Hepatic stellate cell (primary cell): ENCODE data around the gene SDCBP2.

ENCODE experiments used
- DNase-seq: peaks from one replicate; pipeline ENCODE4 v3.0.0; 2011; ENCODE audit warnings: low spot score

SDCBP2 gene

DNA sequence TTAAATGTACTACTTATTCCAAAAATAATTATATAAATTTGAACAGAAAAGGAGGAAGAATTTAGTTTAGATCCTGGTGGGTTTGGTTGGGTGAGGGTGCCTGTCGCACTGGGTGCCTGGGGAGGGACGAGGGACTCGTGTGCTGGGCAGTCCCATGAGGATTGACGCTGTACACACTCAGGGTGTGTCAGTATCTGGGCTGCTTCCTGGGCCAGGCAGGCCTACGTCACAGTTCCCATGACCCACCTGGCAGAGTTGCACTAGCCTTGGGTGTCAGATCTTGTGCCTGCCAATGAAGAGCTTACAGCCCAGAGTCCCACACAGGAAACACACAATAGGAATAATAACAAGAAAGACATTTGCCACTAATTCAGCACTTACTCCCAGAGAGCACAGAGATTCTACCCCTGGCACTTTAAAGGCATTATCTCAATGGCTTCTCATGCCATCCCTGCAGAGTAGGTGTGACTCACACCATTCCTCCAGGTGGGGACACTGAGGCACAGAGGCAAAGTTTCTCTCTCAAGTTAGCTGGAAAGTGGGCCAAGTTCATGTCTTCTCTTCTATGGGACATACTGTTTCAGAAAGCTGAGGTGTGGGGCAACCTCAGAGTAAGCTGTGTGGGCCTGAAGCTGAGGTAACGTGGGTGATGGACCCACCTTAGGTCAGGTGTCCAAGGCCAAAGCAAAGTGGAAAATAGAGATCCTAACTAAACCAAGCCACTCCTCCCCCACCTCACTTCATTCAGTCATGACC is 1.3 kb upstream of the SDCBP2 start:
- peak; percentile 1 for DNase-seq

DNA sequence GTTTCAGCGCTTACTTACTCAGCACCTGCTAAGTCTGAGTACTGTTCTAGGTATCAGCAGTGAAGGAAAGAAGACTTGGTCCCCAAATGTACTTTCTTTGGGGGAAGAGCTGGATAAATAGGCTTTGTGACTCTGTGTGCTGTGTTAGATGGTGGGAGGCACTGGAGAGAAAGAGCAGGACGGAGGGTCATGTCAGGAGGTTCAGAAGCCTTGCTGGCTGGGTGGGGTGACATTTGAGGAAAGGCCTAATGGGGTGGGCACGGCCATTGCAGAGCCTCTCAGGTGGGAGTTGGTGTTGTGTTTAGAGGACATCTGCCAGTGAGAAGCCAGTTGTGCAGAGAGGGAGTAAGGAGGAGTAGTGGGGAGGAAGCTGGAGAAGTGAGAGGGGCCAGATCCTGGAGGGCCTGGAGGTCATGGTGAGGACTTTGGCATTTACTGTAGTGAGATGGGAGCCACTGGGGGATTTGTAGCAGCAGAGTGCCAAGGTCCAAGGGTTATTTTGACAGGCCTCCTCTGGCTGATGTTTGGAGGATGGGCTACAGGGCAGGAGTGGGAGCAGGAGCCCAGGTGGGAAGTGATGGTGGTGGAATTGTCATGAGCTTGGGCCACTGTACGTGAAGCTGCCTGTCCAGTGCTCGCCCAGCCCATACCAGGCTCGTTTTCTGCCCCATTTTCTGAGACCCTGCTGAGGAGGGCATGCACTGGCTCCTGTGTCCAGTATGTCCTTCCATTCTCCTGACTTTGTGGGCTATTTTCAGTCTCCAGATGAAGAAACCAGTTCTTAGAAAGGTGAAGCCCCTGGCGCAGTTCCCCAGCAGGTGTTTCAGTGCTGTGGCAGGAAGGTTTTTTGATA is 886 bp downstream of the SDCBP2 start:
- no peak for DNase-seq

DNA sequence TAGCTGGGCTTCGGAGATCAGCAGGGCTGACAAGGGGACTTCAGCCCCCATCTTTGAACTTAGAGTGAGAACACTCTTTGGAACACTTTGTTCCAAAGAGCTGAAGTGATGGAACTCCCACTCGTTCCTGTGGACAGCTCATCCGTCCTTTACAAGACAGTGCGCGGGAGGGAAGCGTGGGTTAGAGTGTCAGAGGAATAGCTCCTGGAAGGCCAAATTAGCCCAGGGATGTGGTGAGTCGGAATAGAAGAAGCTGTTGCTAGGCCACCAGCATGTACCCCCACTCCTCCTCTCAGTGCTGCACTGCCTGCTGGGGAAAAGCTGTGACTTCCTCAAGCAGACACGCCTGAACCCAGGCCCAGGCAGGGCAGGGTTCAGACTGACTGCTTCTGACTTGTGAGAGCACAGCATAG is 1.7 kb downstream of the SDCBP2 start:
- peak; percentile 43 for DNase-seq

DNA sequence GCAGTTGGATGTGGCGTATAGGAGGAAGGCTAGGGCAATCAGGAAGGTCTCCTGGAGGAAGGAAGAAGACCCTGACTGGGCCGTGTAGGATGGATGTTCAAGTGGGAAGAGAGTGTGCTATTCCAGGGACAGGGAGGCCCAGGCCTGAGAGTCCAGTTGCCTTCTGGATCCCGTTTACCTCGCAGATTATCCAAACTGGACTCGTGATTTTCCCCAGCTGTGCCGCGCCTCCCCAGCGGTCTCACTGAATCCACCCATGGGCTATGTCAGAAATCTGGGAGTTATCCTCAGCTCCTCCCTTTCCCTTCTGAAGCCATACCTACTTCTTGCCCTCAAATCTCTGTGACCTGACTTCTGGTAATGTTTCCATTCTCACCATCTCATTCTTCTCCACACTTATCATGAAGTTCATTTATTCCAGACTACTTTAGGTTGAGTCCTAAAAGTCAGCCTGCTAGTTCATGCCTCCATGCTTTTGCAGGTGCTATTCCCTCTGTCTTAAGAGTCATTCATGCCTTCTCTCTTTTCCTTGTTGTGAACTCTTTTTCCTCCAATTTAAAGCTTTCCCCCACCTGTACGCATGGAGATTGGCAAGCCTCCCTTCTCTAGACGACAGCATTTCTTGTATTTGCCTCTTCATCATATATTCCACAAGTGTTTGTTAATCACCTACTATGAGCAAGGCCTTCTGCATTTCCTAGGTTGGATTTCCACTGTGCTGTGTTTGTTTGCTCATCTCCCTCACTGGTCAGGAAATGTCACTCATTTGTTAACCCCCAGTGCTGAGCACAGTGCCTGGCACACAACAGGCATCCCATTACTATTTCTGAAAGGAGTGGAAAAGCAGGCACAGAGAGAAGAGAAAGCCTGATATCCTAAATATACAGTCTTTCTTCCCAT is 2.7 kb downstream of the SDCBP2 start:
- DNase-seq: peak; percentile 52

DNA sequence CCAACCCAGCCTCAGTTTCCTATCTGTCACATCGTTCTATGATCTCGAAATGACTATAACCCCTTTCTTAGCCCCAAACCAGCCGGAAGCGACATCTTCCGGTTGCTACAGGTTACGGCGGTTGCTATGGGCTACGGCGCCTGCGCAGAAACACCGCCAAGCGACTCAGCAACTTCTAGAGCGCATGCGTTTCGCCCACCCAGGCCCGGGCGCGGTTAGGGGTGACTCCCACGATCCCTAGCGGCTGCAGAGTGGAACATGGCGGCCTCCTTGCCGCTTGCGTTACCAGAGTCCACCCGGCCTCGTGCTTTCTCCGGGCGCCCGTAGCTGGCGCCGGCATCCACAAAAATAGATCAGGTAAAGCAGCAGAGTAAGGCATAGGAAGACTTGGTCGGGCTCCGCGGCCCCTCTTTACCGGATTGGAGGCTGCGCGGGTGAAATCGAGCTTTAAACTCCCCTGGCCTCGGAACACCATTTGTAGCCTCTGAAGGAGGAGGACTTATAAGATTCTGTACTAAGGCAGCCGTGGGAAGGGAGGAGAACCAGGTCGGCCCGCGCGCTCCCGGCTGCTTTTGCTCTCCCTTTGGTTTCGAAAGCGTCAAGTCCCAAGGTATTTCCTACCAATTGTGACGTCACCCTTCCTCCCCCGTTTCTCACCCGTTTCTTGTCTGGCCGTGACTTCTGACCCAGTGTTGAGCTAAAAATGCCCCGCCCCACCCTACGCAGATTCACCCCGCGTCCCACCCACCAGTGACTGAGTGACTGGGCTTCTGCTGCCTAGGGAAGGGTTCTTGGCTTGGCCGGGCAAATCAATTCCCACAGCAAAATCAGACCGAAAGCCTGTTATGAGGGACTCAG is 3.5 kb downstream of the SDCBP2 start:
- DNase-seq: peak; percentile 100

DNA sequence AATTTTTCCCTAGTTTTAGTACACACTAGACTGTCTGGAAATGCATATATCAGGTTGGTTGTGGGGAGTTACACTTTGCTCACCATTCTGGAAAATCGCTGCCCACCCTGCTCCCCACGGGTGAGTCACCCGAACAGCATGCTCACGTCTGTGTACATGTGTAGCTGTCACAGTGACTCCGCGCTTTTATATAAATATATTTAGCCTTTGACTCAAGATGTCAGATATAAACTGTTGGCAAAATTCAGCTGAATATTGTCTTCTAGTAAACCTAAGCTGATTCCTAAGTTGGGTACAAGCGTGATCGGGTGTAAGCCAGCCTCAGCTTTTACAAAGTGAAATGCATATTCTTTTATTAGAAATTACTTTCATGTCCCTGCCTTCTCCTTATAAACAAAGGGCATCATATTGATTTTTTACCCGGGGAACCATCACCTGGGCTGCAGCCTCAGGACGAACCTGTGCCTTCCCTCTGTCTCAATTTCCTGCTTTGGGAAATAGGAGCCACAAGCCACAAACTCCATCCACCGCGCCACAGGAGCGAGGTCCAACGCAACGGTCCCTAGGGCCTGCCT is 4.3 kb downstream of the SDCBP2 start:
- peak; percentile 81 for DNase-seq

DNA sequence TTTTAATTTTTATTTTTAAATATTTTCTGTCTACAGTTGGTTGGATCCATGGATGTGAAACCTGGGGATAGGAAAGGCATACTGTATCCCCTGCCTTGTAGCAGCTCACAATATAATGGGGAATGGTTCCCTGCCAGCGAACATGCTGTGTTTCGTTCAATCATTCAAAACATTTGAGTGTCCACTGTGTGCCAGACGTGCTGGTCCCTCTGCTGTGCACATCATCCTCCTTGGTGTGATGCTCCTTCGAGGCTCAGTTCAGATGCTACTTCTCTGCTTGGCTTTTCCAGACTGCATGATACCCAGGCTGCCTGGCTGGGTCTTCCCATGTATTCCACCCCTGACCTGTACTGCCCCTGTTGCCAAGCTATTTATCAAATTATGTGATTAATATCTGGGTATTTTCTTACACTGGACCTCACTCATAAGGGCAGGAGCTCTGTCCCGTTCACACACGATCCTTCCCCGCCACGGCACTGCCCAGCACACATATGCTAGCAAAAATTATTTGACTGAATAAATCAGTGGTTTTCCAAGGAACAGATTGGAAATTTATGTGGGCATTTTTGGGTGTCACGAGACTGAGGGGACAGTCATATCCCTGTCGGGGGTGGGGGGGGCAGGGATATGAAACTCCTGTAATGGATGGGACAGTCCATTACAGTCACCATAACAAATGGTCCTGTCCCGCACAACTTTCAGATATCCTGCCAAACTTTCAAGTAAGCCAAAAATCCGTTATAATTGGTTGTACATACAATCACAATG is 4.9 kb downstream of the SDCBP2 start:
- no peak for DNase-seq

DNA sequence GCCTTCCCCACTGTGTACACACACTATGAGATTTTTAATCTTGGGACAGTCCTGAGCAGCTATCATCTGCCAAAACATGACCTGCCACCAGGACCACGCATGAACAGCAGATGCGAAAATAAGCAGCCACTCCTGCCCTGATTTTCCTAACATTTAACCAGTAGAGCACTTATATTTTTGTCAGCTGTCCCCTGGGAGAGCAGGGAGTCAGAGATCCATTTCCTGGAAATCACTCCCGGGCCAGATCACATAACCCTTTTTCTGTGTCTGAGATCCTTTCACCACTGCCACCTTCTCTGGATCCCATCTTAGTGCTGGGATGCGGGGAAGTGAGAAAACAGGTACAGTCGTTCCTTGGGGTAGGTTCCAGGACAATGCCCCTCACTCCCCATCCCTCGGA is 5.7 kb downstream of the SDCBP2 start:
- peak; percentile 50 for DNase-seq

DNA sequence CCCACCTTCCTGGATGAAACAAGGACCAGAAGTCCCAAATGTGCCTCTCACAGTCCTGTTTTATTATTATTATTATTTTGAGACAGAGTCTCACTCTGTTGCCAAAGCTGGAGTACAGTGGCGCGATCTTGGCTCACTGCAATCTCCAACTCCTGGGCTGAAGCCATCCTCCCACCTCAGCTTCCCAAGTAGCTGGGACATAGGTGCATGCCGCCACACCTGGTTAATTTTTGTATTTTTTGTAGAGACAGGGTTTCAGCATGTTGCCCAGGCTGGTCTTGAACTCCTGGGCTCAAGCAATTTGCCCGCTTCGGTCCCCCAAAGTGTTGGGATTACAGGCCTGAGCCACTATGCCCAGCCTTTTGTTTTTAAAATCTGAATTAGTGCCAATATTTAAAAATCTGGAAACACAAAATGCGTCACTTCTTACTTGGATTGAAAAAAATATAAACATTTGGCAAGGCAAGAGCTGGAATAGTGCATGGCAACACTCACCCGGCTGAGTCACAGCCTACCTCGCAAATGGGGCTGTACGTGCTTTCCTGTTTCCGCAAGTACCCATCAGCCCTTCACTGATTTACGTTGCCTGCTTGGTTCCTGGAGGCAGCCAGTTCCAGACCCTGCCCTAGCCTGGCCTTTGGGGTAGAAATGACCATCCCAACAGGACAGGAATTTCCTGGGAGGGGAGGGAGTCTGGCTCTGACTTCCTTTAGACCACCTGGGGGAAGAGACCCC is 6.3 kb downstream of the SDCBP2 start:
- peak; percentile 93 for DNase-seq

DNA sequence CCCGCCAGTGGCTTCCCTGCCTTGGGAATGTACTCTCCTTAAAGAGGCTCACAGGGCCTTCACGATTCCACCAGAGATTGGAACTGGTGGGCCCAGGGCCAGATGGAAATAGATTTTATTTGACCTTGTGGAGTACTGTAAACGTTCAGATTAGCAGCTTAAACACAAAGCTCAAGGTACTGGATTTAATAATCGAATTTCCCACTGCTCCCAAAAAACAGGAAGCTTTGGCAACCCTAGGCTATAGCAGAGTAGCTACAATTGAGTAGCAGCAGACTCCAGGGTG is 7.3 kb downstream of the SDCBP2 start:
- no peak for DNase-seq

DNA sequence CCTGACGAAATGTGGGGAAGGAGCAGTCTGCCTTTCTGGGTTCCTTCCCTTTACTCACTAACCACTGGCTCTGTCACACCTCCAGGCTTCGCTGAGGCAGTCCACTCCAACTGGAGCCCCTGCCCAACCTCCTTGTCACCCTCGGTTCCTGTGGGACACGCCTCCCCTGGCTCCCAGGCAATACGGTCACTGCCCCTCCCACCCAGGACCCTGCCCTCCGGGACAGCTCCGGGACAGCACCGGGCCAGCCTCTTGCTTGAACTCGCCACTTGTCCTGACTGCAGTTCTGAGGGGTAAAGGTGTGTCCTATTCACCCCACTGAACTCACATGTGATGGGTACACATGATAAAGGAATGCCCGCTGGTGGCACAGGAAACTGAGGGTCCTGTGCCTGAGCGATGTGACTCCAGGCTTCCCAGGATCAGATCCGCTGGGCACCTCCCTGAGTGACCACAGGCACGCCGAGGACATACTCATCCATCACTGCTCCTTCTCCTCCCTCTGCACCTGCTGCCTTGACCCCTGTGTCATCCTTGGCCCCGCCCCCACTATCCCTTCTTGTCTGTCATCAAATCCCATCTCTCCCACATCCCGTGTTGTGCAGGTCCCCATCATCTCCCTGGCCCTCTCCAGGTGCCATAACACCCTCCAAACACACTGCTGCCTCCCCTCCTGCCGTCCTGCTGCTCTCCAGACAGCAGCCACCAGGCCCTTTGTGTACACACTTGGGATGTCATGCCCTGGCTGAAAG is 7.9 kb downstream of the SDCBP2 start:
- DNase-seq: no peak

DNA sequence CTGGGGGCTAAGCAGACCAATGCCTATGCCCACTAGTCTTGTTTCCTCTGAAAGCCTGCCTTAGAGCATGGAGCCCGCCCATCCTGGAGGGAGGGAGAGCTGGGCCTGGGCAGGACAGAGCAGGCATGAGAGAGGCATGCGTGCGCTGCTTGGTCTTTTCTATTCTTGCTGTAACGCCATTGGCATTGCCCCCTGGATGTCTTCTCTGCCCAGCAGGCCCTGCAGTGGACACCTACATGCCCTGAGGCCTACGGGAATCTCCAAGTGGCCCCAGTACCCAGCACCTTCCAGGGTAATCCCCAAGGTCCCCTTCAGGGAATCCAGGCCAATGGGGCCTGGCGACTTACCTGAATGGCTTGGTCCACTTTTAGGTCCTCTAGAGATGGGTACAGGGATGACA is 8.9 kb downstream of the SDCBP2 start:
- no peak for DNase-seq

DNA sequence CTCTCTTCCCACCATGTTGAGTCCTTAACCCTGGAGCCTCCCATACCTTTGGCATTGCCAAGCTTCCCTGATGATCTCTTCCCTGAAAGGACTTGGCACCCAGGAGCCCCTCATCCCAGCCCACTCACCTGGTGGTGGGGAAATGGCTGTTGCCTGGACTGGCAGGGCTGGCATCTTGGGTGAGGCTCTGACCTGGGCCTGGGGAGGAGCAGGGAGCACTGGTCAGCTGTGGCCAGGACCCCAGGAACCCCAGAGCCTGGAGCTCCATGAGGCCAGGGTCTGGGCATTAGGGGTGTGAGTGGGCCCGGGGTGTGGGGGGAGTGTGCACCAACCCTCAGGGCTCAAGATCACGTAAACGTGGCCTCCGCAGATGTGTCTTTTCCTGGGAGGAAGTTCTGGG is 9.5 kb downstream of the SDCBP2 start:
- no peak for DNase-seq

DNA sequence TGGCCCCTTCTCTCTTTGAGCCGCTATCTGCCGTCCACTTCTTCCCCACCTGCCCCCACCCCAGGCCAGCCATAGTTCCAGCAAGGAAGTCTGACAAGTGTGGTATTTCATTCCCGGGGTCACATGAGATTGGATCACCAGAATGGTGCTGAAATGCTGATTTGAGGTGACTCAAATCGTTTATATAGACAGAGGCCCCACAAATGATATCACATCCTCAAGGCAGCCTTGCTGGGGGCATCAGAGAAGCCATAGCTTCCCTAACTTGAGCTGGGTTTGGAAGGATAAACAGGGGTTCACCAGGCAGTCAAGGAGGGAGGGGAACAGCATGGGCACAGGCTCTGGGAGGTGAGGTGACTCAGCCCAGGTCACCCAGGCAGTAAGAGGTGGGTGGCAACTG is 9.9 kb downstream of the SDCBP2 start:
- DNase-seq: no peak

DNA sequence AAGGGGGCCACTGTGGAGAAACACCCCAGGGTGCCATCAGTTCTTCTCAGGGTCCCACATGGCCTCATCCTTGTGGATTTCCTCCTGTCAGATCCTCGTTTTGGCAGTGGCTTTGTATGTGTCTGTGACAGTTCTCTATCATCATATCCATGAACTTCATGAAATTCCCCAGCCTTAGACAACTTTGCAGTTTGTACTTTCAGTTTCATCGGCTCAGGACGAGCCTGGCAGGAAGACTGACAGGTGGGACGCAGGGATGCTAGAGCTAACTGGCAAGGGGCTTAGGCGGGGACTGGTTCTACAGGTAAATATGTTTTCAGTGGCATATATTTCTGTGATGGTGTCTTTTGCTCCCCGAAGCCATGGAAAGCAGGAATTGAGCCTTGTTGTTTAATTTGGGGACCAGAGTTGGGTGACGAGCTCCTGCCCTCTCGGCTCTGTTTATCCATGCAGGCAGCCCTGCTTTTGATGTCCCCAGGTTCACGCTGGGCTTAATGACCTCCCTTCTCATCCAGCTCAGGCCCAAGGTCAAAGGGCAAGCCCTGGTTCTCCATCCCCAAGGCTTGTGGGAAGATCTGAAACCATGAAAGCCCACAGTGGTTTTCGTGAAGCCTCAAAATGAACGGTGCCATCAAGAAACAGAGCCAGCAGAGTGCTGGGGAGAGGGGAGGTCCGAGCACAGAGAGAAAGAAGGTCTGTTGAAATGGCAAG is 11.2 kb downstream of the SDCBP2 start:
- no peak for DNase-seq

DNA sequence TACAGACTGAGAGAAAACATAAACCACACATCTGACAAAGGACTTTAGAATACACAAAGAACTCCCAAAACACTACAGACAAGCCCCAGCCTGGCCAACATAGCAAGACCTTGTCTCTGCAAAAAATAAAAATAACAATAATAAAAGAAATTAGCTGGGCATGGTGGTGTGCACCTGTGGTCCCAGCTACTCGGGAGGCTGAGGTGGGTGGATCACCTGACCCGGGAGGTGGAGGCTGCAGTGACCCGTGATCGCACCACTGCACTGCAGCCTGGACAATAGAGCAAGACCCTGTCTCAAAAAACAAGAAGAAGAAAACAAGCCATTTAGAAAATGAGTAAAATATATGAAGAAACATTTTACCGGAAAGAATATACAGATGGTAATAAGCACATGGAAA is 13.1 kb downstream of the SDCBP2 start:
- no peak for DNase-seq

DNA sequence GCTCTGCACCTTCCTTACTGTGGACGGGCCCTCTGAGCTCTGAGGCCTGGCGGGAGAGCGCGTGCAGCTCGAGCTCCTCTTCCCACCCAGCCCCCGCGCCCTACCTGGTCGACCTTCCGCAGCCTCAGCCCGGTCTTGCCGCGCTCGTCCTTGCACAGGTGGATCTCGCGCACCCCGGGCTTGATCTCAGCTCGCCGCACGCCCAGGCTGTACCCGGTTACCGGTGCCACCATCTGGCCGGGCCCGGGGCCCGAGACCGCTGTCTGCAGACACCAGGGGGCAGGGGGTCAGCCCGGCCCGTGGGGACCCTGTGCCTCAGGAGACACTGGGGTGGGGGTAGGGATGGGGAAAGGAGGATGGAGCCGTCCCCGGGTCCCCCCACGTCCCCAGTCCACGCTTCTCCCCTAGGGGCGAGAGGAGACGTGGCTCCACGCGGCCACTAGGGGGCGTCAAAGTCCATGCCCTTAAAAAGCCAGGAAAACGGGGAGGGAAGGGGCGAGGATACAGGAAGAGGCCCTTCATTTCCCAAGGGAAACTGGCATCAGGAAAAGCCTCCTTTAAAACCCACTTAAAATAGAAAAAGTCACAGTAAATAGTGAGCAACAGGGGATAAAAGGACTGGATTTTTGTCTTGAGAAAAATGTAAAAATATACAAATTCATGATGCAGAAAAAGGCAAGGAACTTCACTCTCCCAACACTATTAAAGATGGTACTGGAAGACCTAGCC is 15.5 kb downstream of the SDCBP2 start:
- peak; percentile 84 for DNase-seq

DNA sequence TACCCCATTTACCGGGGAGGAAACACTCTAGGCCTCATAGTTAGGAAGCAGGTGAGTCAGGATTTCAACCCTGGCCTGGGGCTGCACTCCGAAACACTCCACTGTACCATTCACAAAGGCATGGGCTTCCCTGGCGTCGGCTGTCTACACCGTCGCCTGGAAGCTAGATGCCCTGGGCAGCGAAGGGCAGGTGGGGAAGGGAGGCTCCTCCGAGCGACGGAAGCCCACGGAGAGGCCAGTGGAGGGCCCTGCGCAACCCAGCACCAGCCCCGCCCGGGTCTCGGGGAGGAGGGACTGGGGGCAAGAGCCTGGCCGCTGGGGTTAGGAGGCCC is 16.1 kb downstream of the SDCBP2 start:
- no peak for DNase-seq
